ENCODE measurements around the gene NKX1-1. TPM values are rescaled to one million over a fixed set of nuclear protein-coding genes. Genes with fewer than 3 reads are reported as not detected.

NKX1-1 gene
- total and polyA plus RNA-seq, 2 of the 8 experiments (the other 6 are each of a cell fraction or from before 2014, with no cell fraction given) = not detected

DNA sequence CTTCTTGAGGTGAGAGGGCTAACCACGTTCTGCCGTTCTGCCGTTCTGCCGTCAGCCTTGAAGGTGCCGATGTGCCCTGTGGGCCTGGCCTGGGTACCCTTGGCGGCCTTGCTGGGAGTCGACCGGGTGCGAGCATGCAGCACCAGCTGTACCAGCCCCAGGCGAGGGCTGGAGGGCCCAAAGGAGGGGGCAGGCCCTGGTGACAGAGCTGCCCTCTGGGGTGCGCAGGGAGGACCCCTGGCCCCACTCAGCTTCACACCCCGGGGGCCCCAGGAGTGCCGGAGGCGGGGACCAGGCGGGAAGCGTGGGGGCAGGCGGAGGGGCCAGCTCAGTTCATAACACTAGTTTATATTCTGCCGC is 37.2 kb downstream of the NKX1-1 start:
- H3K4me3 ChIP-seq (ENCODE audit: extremely low read depth in 1 of 4, insufficient read depth in 2 of 4, low read depth in 3 of 4, low read length in 4 of 4) = no peak overlapping the region
- CTCF ChIA-PET (ENCODE audit: partially characterized antibody) = interaction anchor here (1.2 to 2.2 kb wide), 7 partner anchors 9 to 261 kb away, joined by 3 to 13 read pairs (median 5); no protein-coding TSS in a partner anchor
- H4K91ac ChIP-seq (replicated peaks; ENCODE audit: insufficient read length, low read length) = no peak overlapping the region
- FAIRE-seq = no peak
- H4K20me1 ChIP-seq (replicated peaks in 1 of 2; ENCODE audit: control insufficient read depth in 1 of 2, insufficient read depth in 2 of 2, low read length in 2 of 2) = peaks cover 0 to 11% of the 10 kb centered on the region in 2 experiments
- H3K79me1 ChIP-seq (ENCODE audit: low read depth, low read length) = no peaks in the 10 kb centered on the region
- H3K18ac ChIP-seq (ENCODE audit: extremely low read depth, low read length) = no peak overlapping the region
- H2BK5ac ChIP-seq (ENCODE audit: low read depth, low read length) = no peak overlapping the region
- no peaks in the 10 kb centered on the region for H3K23me2 ChIP-seq (ENCODE audit: low read depth, low read length)
- H3K56ac ChIP-seq (replicated peaks; ENCODE audit: insufficient read length, low read depth, low read length) = no peak overlapping the region
- no peak overlapping the region for H2BK120ac ChIP-seq (replicated peaks; ENCODE audit: low read depth, low read length)
- H3K23ac ChIP-seq (ENCODE audit: insufficient read length) = no peak overlapping the region
- H2AFZ ChIP-seq (ENCODE audit: low read length) = no peak overlapping the region
- no peaks in the 10 kb centered on the region for H3K27me3 ChIP-seq (replicated peaks in 1 of 4; ENCODE audit: control insufficient read depth in 3 of 4, extremely low read depth in 1 of 4, insufficient read depth in 3 of 4, low read length in 3 of 4)
- POLR2A ChIA-PET (ENCODE audit: partially characterized antibody) = interaction anchor here (0.7 to 1.5 kb wide), 2 partner anchors 8 to 118 kb away, joined by 3 read pairs; no protein-coding TSS in a partner anchor
- no peak for DNase-seq (ENCODE audit: low read depth in 1 of 2, low spot score in 2 of 2)
- no peak overlapping the region for H2BK15ac ChIP-seq (ENCODE audit: low read length)
- no peak overlapping the region for H2BK12ac ChIP-seq (ENCODE audit: low read depth, low read length)
- H3K36me3 ChIP-seq (ENCODE audit: control insufficient read depth in 2 of 4, insufficient read depth in 4 of 4, low read length in 3 of 4) = no peaks in the 10 kb centered on the region
- H3K27ac ChIP-seq (ENCODE audit: low read depth, low read length) = no peak overlapping the region
- no peak overlapping the region for H3K14ac ChIP-seq (ENCODE audit: insufficient read length)
- no peak overlapping the region for H4K5ac ChIP-seq (ENCODE audit: insufficient read length, low read depth, low read length)
- H3K4ac ChIP-seq (replicated peaks; ENCODE audit: insufficient read length, low read depth, low read length) = no peak overlapping the region
- H4K8ac ChIP-seq (ENCODE audit: extremely low read depth, insufficient read depth, low read length) = peak overlapping the region; percentile 63; the same call in 1 of the 2 replicates
- peaks cover 0 to 2% (median 0%) of the 10 kb centered on the region in 4 experiments; a peak in 1 of 7 replicates for H3K4me1 ChIP-seq (replicated peaks in 1 of 4; ENCODE audit: control insufficient read depth in 3 of 4, insufficient read depth in 4 of 4, low read length in 3 of 4)
- H3K79me2 ChIP-seq (ENCODE audit: control insufficient read depth in 1 of 2, insufficient read depth in 2 of 2, low read length in 2 of 2) = no peaks in the 10 kb centered on the region
- H3K4me2 ChIP-seq (ENCODE audit: insufficient read depth in 1 of 2, low read depth in 2 of 2, low read length in 2 of 2) = no peak overlapping the region
- H2BK20ac ChIP-seq (ENCODE audit: low read length) = no peak overlapping the region
- WGBS, 2 experiments (ENCODE audit: extremely low coverage in 1 of 2, insufficient coverage in 1 of 2, insufficient read length in 1 of 2, insufficient replicate concordance in 2 of 2, low coverage in 1 of 2, low lambda C conversion rate in 2 of 2, missing lambda C conversion rate in 1 of 2) = 88% methylated on average over 16 of the region's 18 CpGs; no CpG with 5 or more reads in 1 of the 2 experiments
- no peaks in the 10 kb centered on the region for H3K9me3 ChIP-seq (ENCODE audit: insufficient read depth in 2 of 2, low read depth in 1 of 2, low read length in 1 of 2)
- TF ChIP-seq ASH2L (IDR thresholded peaks at IDR 0.05; ENCODE audit: low read length) (no peak), KDM1A (IDR thresholded peaks at IDR 0.05; ENCODE audit: borderline replicate concordance, low read length) (no peak), TBP (IDR thresholded peaks at IDR 0.05; ENCODE audit: low read depth, low read length) (no peak), TAF7 (optimal IDR thresholded peaks at IDR 0.05; ENCODE audit: borderline replicate concordance, low read depth, low read length) (no peak), PHF8 (conservative IDR thresholded peaks at IDR 0.05; ENCODE audit: low read depth, low read length) (no peak), RNF2 (IDR thresholded peaks at IDR 0.05; ENCODE audit: borderline replicate concordance, low read depth, low read length, missing control alignments, poor library complexity, severe bottlenecking) (no peak), SP4 (IDR thresholded peaks at IDR 0.05; ENCODE audit: low read length) (no peak)
- no peak overlapping the region for H3K9ac ChIP-seq (replicated peaks in 1 of 4; ENCODE audit: extremely low read depth in 1 of 4, low read depth in 3 of 4, low read length in 3 of 4)
- no peak overlapping the region for H2AK5ac ChIP-seq (ENCODE audit: low read depth, low read length)

All from H1 (cell line).